Nephron progenitor cell (in vitro differentiated cells): Measurements from ENCODE around the gene APOL3.

Source experiments
- DNase-seq: peaks from one replicate; pipeline ENCODE4 v3.0.0; 2021
- H3K27ac Mint-ChIP-seq: 2 replicates; pipeline ENCODE4 v1.8.0; 2021; ENCODE audit warnings: mild to moderate bottlenecking, moderate library complexity, mixed read lengths
- H3K27me3 Mint-ChIP-seq: 2 replicates; pipeline ENCODE4 v1.8.0; 2021; ENCODE audit warnings: mild to moderate bottlenecking, low read depth, mixed read lengths; ENCODE audit not compliant: poor library complexity
- H3K36me3 Mint-ChIP-seq: 2 replicates; pipeline ENCODE4 v1.8.0; 2021; ENCODE audit warnings: low read depth, mixed read lengths
- H3K4me1 Mint-ChIP-seq: 2 replicates; pipeline ENCODE4 v1.8.0; 2021; ENCODE audit warnings: mixed read lengths
- H3K4me3 Mint-ChIP-seq: 2 replicates; pipeline ENCODE4 v1.8.0; 2021; ENCODE audit warnings: mild to moderate bottlenecking, moderate library complexity, mixed read lengths
- H3K9me3 Mint-ChIP-seq: 2 replicates; pipeline ENCODE4 v1.8.0; 2021; ENCODE audit warnings: mild to moderate bottlenecking, moderate library complexity, mixed read lengths
- CTCF ChIP-seq: fragments of 200-600 bp; sonication (generic); IDR thresholded peaks from 2 replicates; pipeline ENCODE4 v1.5.0; 2021; ENCODE audit warnings: antibody characterized with exemption

APOL3 gene

GRCh38 chr22:36185828-36186624 lies 25.5 kb upstream of the APOL3 start:
- no peak overlapping the region for H3K4me3 Mint-ChIP-seq
- H3K27ac Mint-ChIP-seq: peak overlapping the region; percentile 25
- H3K4me1 Mint-ChIP-seq: peaks cover 18% of the 10 kb centered on the region
- no peaks in the 10 kb centered on the region for H3K36me3 Mint-ChIP-seq
- no peaks in the 10 kb centered on the region for H3K9me3 Mint-ChIP-seq
- H3K27me3 Mint-ChIP-seq: peaks cover 16% of the 10 kb centered on the region
- no peak for DNase-seq
- TF ChIP-seq CTCF: no peak

- no peak for DNase-seq
- Mint-ChIP-seq H3K27me3 (peaks cover 15% of the 10 kb centered on the region), H3K4me1 (peaks cover 13% of the 10 kb centered on the region), H3K4me3 (no peak overlapping the region), H3K9me3 (no peaks in the 10 kb centered on the region), H3K36me3 (no peaks in the 10 kb centered on the region), H3K27ac (no peak overlapping the region)
- no peak for TF ChIP-seq CTCF
These were observed 24.0 kb upstream of the APOL3 start for GRCh38 chr22:36184433-36185025.

- Mint-ChIP-seq H3K27me3 (peaks cover 15% of the 10 kb centered on the region), H3K36me3 (no peaks in the 10 kb centered on the region), H3K9me3 (no peaks in the 10 kb centered on the region), H3K27ac (no peak overlapping the region), H3K4me3 (no peak overlapping the region), H3K4me1 (peaks cover 12% of the 10 kb centered on the region)
- no peak for TF ChIP-seq CTCF
- no peak for DNase-seq
These were observed 22.9 kb upstream of the APOL3 start for GRCh38 chr22:36183446-36183845.

- peaks cover 15% of the 10 kb centered on the region for H3K27me3 Mint-ChIP-seq
- H3K36me3 Mint-ChIP-seq: no peaks in the 10 kb centered on the region
- H3K9me3 Mint-ChIP-seq: no peaks in the 10 kb centered on the region
- H3K27ac Mint-ChIP-seq: no peak overlapping the region
- peaks cover 12% of the 10 kb centered on the region for H3K4me1 Mint-ChIP-seq
- TF ChIP-seq CTCF: no peak
- H3K4me3 Mint-ChIP-seq: no peak overlapping the region
- no peak for DNase-seq
These were observed 22.3 kb upstream of the APOL3 start for GRCh38 chr22:36182857-36183256.

GRCh38 chr22:36182056-36182455 lies 21.5 kb upstream of the APOL3 start:
- H3K4me1 Mint-ChIP-seq: peaks cover 12% of the 10 kb centered on the region
- no peaks in the 10 kb centered on the region for H3K36me3 Mint-ChIP-seq
- H3K27me3 Mint-ChIP-seq: peaks cover 15% of the 10 kb centered on the region
- no peak for DNase-seq
- no peak for TF ChIP-seq CTCF
- H3K4me3 Mint-ChIP-seq: no peak overlapping the region
- no peaks in the 10 kb centered on the region for H3K9me3 Mint-ChIP-seq
- H3K27ac Mint-ChIP-seq: no peak overlapping the region

GRCh38 chr22:36180928-36181327 lies 20.4 kb upstream of the APOL3 start:
- no peak overlapping the region for H3K4me3 Mint-ChIP-seq
- H3K36me3 Mint-ChIP-seq: no peaks in the 10 kb centered on the region
- no peak overlapping the region for H3K27ac Mint-ChIP-seq
- H3K27me3 Mint-ChIP-seq: peaks cover 10% of the 10 kb centered on the region
- TF ChIP-seq CTCF: no peak
- DNase-seq: no peak
- no peaks in the 10 kb centered on the region for H3K9me3 Mint-ChIP-seq
- peaks cover 12% of the 10 kb centered on the region for H3K4me1 Mint-ChIP-seq
